ENCODE measurements around the gene TRIM37. TPM values are rescaled to one million over a fixed set of nuclear protein-coding genes. Genes with fewer than 3 reads are reported as not detected.

TRIM37 gene
- total and polyA plus RNA-seq, 2 of the 8 experiments (the other 6 are each of a cell fraction or from before 2014, with no cell fraction given): 38.2 to 57.0 TPM

DNA sequence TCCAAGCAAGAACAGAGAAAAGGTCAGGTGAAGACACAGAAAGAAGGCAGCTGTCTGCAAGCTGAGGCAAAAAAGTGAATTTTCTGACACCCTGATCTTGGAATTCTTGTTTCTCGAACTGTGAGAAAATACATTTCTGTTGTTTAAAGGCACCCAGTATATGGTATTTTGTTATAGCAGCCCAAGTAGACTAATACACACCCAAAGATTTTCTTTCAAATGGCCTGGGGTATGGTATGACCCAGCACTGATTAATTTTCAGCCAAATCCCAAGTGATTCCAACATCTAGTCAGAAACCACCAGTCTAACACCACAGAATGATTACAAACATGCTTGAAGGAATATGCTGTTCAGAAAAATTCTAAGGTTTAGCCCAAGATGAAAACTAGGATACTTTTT lies 36.8 kb downstream of the TRIM37 start:
- CTCF ChIA-PET (ENCODE audit: partially characterized antibody): interaction anchor here (1.0 to 1.7 kb wide), 2 partner anchors 10 to 65 kb away, joined by 3 to 4 read pairs; no protein-coding TSS in a partner anchor
- Histone ChIP-seq H3K27me3 (replicated peaks in 1 of 4; ENCODE audit: control insufficient read depth in 3 of 4, extremely low read depth in 1 of 4, insufficient read depth in 3 of 4, low read length in 3 of 4) (no peaks in the 10 kb centered on the region), H3K9ac (replicated peaks in 1 of 4; ENCODE audit: extremely low read depth in 1 of 4, low read depth in 3 of 4, low read length in 3 of 4) (no peak overlapping the region), H2BK120ac (replicated peaks; ENCODE audit: low read depth, low read length) (no peak overlapping the region), H2BK12ac (ENCODE audit: low read depth, low read length) (no peak overlapping the region), H3K23me2 (ENCODE audit: low read depth, low read length) (no peaks in the 10 kb centered on the region), H2BK5ac (ENCODE audit: low read depth, low read length) (no peak overlapping the region), H3K18ac (ENCODE audit: extremely low read depth, low read length) (no peak overlapping the region), H3K4me1 (replicated peaks in 1 of 4; ENCODE audit: control insufficient read depth in 3 of 4, insufficient read depth in 4 of 4, low read length in 3 of 4) (no peaks in the 10 kb centered on the region), H3K23ac (ENCODE audit: insufficient read length) (no peak overlapping the region), H2AFZ (ENCODE audit: low read length) (no peak overlapping the region), H3K79me1 (ENCODE audit: low read depth, low read length) (no peaks in the 10 kb centered on the region), H3K79me2 (ENCODE audit: control insufficient read depth in 1 of 2, insufficient read depth in 2 of 2, low read length in 2 of 2) (no peaks in the 10 kb centered on the region), H3K4me3 (ENCODE audit: extremely low read depth in 1 of 4, insufficient read depth in 2 of 4, low read depth in 3 of 4, low read length in 4 of 4) (no peak overlapping the region), H3K4ac (replicated peaks; ENCODE audit: insufficient read length, low read depth, low read length) (no peak overlapping the region), H2AK5ac (ENCODE audit: low read depth, low read length) (no peak overlapping the region), H3K9me3 (ENCODE audit: insufficient read depth in 2 of 2, low read depth in 1 of 2, low read length in 1 of 2) (no peaks in the 10 kb centered on the region), H2BK15ac (ENCODE audit: low read length) (no peak overlapping the region), H3K56ac (replicated peaks; ENCODE audit: insufficient read length, low read depth, low read length) (no peak overlapping the region), H4K91ac (replicated peaks; ENCODE audit: insufficient read length, low read length) (no peak overlapping the region), H4K20me1 (replicated peaks in 1 of 2; ENCODE audit: control insufficient read depth in 1 of 2, insufficient read depth in 2 of 2, low read length in 2 of 2) (no peaks in the 10 kb centered on the region), H2BK20ac (ENCODE audit: low read length) (no peak overlapping the region), H3K14ac (ENCODE audit: insufficient read length) (no peak overlapping the region), H4K8ac (ENCODE audit: extremely low read depth, insufficient read depth, low read length) (no peak overlapping the region), H3K27ac (ENCODE audit: low read depth, low read length) (no peak overlapping the region), H3K4me2 (ENCODE audit: insufficient read depth in 1 of 2, low read depth in 2 of 2, low read length in 2 of 2) (no peak overlapping the region), H4K5ac (ENCODE audit: insufficient read length, low read depth, low read length) (no peak overlapping the region), H3K36me3 (ENCODE audit: control insufficient read depth in 2 of 4, insufficient read depth in 4 of 4, low read length in 3 of 4) (peaks cover 5 to 50% (median 13%) of the 10 kb centered on the region in 4 experiments)
- POLR2A ChIA-PET (ENCODE audit: partially characterized antibody): no interaction called here
- 100% methylated on average over 1 of the region's 1 CpG; no CpG with 5 or more reads in 1 of the 2 experiments for WGBS, 2 experiments (ENCODE audit: extremely low coverage in 1 of 2, insufficient coverage in 1 of 2, insufficient read length in 1 of 2, insufficient replicate concordance in 2 of 2, low coverage in 1 of 2, low lambda C conversion rate in 2 of 2, missing lambda C conversion rate in 1 of 2)
- DNase-seq (ENCODE audit: low read depth in 1 of 2, low spot score in 2 of 2) (no peak), FAIRE-seq (no peak)
- TF ChIP-seq RNF2 (IDR thresholded peaks at IDR 0.05; ENCODE audit: borderline replicate concordance, low read depth, low read length, missing control alignments, poor library complexity, severe bottlenecking): no peak
- no peak for TF ChIP-seq POLR2A (IDR thresholded peaks at IDR 0.05; ENCODE audit: control extremely low read depth in 1 of 2, low read depth in 2 of 2, low read length in 2 of 2)

All from H1 (cell line).